DOHH2 (cell line): ENCODE results near the gene SELL.
"Not testable (repeated sequence)": the region's sequence is repeated elsewhere in the genome, so short reads cannot be mapped to it uniquely, and the experiment has no call there.

ENCODE experiments used
- CTCF ChIP-seq: fragments of 200-600 bp; sonication (generic); IDR thresholded peaks from one replicate; pipeline ENCODE4 v1.5.1; 2014; ENCODE audit warnings: antibody characterized with exemption, mild to moderate bottlenecking, low read depth, low read length; ENCODE audit not compliant: poor library complexity, severe bottlenecking
- EZH2phosphoT487 ChIP-seq: fragments of 200-600 bp; sonication (generic); IDR thresholded peaks from 2 replicates; pipeline ENCODE4 v1.6.1; 2017; ENCODE audit warnings: borderline replicate concordance, mild to moderate bottlenecking, antibody characterized with exemption, low read length, moderate library complexity, mixed read lengths

DNA sequence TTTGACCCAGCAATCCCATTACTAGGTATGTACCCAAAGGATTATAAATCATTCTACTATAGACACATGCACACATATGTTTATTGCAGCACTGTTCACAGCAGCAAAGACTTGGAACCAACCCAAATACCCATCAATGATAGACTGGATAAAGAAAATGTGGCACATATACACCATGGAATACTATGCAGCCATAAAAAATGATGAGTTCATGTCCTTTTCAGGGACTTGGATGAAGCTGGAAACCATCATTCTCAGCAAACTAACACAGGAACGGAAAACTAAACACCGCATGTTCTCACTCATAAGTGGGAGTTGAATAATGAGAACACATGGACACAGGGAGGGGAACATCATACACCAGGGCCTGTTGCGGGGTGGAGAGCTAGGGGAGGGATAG is 41.2 kb downstream of the SELL start:
- TF ChIP-seq CTCF, EZH2phosphoT487: not testable (repeated sequence)
